ENCODE results near the gene ZBTB4. TPM values are rescaled to one million over a fixed set of nuclear protein-coding genes. Genes with fewer than 3 reads are reported as not detected.

ZBTB4 gene
- polyA plus RNA-seq, 1 donor from 2014 or later, result 8.0 TPM

- no peak overlapping the region for H3K4me2 ChIP-seq (ENCODE audit: low read length)
- H3K9me3 ChIP-seq (ENCODE audit: low read length), result no peaks in the 10 kb centered on the region
Observed at GRCh38 chr17:7468804-7469389, 10.5 kb downstream of the ZBTB4 start.

GRCh38 chr17:7468290-7468689 is 11.1 kb downstream of the ZBTB4 start:
- no peaks in the 10 kb centered on the region for H3K9me3 ChIP-seq (ENCODE audit: low read length)
- no peak overlapping the region for H3K4me2 ChIP-seq (ENCODE audit: low read length)
- H3K9me2 ChIP-seq (ENCODE audit: insufficient read depth, low read length), result no peaks in the 10 kb centered on the region
- H3K79me2 ChIP-seq (replicated peaks; ENCODE audit: insufficient read depth, low read length), result peaks cover 3% of the 10 kb centered on the region
- H4K20me1 ChIP-seq (ENCODE audit: insufficient read depth), result no peaks in the 10 kb centered on the region
- no peak overlapping the region for H3K9ac ChIP-seq (ENCODE audit: low read length)
- H2AFZ ChIP-seq (ENCODE audit: low read depth, low read length), result no peak overlapping the region
- H3K36me3 ChIP-seq (ENCODE audit: insufficient read depth, low read length), result no peaks in the 10 kb centered on the region
- no peaks in the 10 kb centered on the region for H3F3A ChIP-seq (ENCODE audit: insufficient read depth, low read length, poor library complexity, severe bottlenecking)
- H3K4me3 ChIP-seq (ENCODE audit: low read length), result no peak overlapping the region
- H3K27me3 ChIP-seq (ENCODE audit: insufficient read depth, low read depth, low read length), result no peaks in the 10 kb centered on the region
- no peak for TF ChIP-seq REST (IDR thresholded peaks at IDR 0.05; ENCODE audit: borderline replicate concordance)
- TF ChIP-seq SMC3 (conservative IDR thresholded peaks at IDR 0.05; ENCODE audit: poor library complexity), result no peak
- H3K27ac ChIP-seq (ENCODE audit: low read length), result no peak overlapping the region

More at GRCh38 chr17:7468804-7469389, 10.5 kb downstream of the ZBTB4 start:
- H2AFZ ChIP-seq (ENCODE audit: low read depth, low read length), result no peak overlapping the region
- H3K36me3 ChIP-seq (ENCODE audit: insufficient read depth, low read length), result no peaks in the 10 kb centered on the region
- H3K79me2 ChIP-seq (replicated peaks; ENCODE audit: insufficient read depth, low read length), result peaks cover 3% of the 10 kb centered on the region
- H3K4me3 ChIP-seq (ENCODE audit: low read length), result no peak overlapping the region
- H4K20me1 ChIP-seq (ENCODE audit: insufficient read depth), result no peaks in the 10 kb centered on the region
- H3F3A ChIP-seq (ENCODE audit: insufficient read depth, low read length, poor library complexity, severe bottlenecking), result no peaks in the 10 kb centered on the region
- no peaks in the 10 kb centered on the region for H3K27me3 ChIP-seq (ENCODE audit: insufficient read depth, low read depth, low read length)
- H3K9me2 ChIP-seq (ENCODE audit: insufficient read depth, low read length), result no peaks in the 10 kb centered on the region
- no peak for TF ChIP-seq MXI1 (conservative IDR thresholded peaks at IDR 0.05; ENCODE audit: poor library complexity, severe bottlenecking)
- no peak for TF ChIP-seq SMC3 (conservative IDR thresholded peaks at IDR 0.05; ENCODE audit: poor library complexity)
- no peak for TF ChIP-seq EP300 (conservative IDR thresholded peaks at IDR 0.05; ENCODE audit: poor library complexity, severe bottlenecking)
- no peak overlapping the region for H3K9ac ChIP-seq (ENCODE audit: low read length)
- no peak overlapping the region for H3K27ac ChIP-seq (ENCODE audit: low read length)

GRCh38 chr17:7467498-7467897 is 11.9 kb downstream of the ZBTB4 start:
- H3F3A ChIP-seq (ENCODE audit: insufficient read depth, low read length, poor library complexity, severe bottlenecking), result no peaks in the 10 kb centered on the region
- no peaks in the 10 kb centered on the region for H3K9me2 ChIP-seq (ENCODE audit: insufficient read depth, low read length)
- no peak overlapping the region for H3K4me2 ChIP-seq (ENCODE audit: low read length)
- no peak overlapping the region for H3K4me3 ChIP-seq (ENCODE audit: low read length)
- no peaks in the 10 kb centered on the region for H3K27me3 ChIP-seq (ENCODE audit: insufficient read depth, low read depth, low read length)
- H3K79me2 ChIP-seq (replicated peaks; ENCODE audit: insufficient read depth, low read length), result peaks cover 3% of the 10 kb centered on the region
- no peaks in the 10 kb centered on the region for H4K20me1 ChIP-seq (ENCODE audit: insufficient read depth)
- H2AFZ ChIP-seq (ENCODE audit: low read depth, low read length), result no peak overlapping the region
- no peak overlapping the region for H3K9ac ChIP-seq (ENCODE audit: low read length)
- H3K36me3 ChIP-seq (ENCODE audit: insufficient read depth, low read length), result no peaks in the 10 kb centered on the region
- no peak for TF ChIP-seq REST (IDR thresholded peaks at IDR 0.05; ENCODE audit: borderline replicate concordance)
- no peak for TF ChIP-seq EP300 (conservative IDR thresholded peaks at IDR 0.05; ENCODE audit: poor library complexity, severe bottlenecking)
- no peak for TF ChIP-seq SMC3 (conservative IDR thresholded peaks at IDR 0.05; ENCODE audit: poor library complexity)
- no peak for TF ChIP-seq CTCF (IDR thresholded peaks at IDR 0.05; ENCODE audit: poor library complexity, severe bottlenecking)
- TF ChIP-seq MXI1 (conservative IDR thresholded peaks at IDR 0.05; ENCODE audit: poor library complexity, severe bottlenecking), result no peak
- TF ChIP-seq EZH2 (IDR thresholded peaks at IDR 0.05; ENCODE audit: borderline replicate concordance, insufficient read depth, low read length, poor library complexity, severe bottlenecking), result no peak
- no peak for TF ChIP-seq RAD21 (conservative IDR thresholded peaks at IDR 0.05)
- TF ChIP-seq TAF1 (IDR thresholded peaks at IDR 0.05; ENCODE audit: low read depth), result no peak
- TF ChIP-seq POLR2AphosphoS5 (IDR thresholded peaks at IDR 0.05), result no peak
- H3K9me3 ChIP-seq (ENCODE audit: low read length), result no peaks in the 10 kb centered on the region
- no peak overlapping the region for H3K27ac ChIP-seq (ENCODE audit: low read length)

Measured in neural cell (in vitro differentiated cells).